NCI-H2081 treated with DMSO at 0.1 percent for 48 hours (cell line): ENCODE measurements around the gene LEP.

Source experiments
- DNase-seq: peaks from one replicate; lab custom pipeline; 2025; lab: John Stamatoyannopoulos, UW

The LEP gene

DNA sequence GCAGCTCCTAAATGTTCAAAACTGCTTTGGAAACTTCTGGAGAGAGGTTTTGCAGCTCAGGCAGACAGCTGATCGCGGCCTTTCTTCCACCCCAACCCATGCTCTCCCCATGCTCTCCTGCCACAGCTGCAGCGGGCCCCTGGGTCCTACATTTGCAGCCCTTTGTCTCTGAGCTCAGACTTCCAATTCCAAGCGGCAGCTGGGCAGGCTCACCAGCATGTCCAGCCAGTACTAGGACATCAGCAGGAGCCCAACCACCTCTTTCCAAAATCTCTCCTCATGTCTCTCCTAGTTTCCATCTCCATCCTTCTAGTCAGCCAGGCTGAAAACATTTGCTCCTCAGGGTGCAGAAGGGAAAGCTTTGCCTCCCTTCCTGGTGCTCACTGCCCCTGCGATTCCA lies 6.0 kb downstream of the LEP start:
- DNase-seq, result no peak

DNA sequence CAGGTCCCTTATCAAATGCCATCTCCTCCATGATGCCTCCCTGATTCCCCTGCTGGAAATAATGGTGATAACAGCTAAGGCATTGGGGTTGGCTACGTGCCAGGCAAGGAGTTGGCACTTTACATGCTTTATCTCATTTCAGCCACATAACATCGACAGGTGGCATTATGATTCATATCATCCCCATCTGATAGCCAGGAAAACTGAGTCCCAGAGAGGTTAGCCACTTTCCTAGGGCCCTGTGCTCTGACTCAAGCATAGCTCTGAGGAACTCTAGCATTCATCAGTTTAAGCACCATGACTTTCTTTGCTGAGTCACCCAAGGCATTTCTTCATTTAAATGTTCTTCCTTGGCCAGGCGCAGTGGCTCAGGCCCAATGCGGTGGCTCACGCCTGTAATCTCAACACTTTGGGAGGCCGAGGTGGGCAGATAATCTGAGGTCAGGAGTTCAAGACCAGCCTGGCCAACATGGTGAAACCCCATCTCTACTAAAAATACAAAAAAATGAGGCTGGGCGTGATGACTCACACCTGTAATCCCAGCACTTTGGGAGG lies 6.6 kb downstream of the LEP start:
- DNase-seq, result no peak

DNA sequence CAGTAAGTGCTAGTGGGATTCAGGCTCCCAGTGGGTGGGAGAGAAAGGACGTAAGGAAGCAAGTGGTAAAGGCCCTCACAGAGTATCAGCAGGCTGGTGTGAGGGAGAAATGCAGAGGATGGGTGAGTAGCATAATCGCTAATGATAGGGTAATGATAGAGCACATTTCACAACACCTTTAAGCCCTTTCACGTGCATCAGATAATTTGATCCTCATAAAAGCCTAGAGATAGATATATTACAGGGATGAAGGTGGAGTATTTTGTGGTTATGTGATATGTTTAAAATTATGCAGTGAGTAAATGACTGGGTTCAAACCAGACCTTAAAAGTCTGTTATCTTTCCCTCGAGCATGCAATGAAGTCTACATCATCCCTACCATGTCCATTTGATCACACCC lies 10.3 kb downstream of the LEP start:
- DNase-seq, result no peak

DNA sequence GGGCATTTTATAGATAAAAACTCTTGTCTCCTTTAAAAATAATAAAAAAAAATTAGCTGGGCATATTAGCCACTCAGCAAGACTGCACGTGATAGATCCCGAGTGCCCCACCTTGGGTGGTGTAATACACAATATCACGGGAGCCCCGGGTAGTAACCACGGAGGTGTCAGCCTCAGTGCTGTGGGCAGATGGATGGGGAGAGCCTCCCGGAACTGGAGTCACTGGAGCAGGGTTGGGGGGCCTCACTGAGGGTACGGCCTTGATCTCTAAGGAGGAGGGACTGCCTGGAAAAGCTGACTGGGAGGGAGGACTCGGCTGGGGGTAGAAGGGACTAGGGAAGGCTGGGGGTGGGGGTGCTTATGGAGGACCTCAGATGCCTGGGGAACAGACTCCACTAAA lies 12.6 kb downstream of the LEP start:
- DNase-seq, result no peak

DNA sequence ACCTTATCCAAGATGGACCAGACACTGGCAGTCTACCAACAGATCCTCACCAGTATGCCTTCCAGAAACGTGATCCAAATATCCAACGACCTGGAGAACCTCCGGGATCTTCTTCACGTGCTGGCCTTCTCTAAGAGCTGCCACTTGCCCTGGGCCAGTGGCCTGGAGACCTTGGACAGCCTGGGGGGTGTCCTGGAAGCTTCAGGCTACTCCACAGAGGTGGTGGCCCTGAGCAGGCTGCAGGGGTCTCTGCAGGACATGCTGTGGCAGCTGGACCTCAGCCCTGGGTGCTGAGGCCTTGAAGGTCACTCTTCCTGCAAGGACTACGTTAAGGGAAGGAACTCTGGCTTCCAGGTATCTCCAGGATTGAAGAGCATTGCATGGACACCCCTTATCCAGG lies 13.4 kb downstream of the LEP start:
- no peak for DNase-seq

DNA sequence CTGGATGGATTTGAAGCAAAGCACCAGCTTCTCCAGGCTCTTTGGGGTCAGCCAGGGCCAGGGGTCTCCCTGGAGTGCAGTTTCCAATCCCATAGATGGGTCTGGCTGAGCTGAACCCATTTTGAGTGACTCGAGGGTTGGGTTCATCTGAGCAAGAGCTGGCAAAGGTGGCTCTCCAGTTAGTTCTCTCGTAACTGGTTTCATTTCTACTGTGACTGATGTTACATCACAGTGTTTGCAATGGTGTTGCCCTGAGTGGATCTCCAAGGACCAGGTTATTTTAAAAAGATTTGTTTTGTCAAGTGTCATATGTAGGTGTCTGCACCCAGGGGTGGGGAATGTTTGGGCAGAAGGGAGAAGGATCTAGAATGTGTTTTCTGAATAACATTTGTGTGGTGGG lies 14.2 kb downstream of the LEP start:
- DNase-seq, result no peak

DNA sequence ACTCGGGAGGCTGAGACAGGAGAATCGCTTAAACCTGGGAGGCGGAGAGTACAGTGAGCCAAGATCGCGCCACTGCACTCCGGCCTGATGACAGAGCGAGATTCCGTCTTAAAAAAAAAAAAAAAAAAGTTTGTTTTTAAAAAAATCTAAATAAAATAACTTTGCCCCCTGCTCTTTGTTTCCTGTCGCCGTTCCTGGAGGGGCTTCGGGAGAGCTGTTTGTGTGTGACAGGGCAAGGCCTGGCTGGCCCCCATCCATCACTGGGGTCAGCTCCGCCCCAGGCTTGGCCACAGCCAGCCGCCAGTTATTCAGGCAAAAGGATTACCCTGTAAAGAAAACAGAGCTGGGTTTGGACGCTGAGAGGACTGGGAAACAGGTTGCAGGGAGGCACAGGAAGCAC lies 16.4 kb downstream of the LEP start:
- no peak for DNase-seq

DNA sequence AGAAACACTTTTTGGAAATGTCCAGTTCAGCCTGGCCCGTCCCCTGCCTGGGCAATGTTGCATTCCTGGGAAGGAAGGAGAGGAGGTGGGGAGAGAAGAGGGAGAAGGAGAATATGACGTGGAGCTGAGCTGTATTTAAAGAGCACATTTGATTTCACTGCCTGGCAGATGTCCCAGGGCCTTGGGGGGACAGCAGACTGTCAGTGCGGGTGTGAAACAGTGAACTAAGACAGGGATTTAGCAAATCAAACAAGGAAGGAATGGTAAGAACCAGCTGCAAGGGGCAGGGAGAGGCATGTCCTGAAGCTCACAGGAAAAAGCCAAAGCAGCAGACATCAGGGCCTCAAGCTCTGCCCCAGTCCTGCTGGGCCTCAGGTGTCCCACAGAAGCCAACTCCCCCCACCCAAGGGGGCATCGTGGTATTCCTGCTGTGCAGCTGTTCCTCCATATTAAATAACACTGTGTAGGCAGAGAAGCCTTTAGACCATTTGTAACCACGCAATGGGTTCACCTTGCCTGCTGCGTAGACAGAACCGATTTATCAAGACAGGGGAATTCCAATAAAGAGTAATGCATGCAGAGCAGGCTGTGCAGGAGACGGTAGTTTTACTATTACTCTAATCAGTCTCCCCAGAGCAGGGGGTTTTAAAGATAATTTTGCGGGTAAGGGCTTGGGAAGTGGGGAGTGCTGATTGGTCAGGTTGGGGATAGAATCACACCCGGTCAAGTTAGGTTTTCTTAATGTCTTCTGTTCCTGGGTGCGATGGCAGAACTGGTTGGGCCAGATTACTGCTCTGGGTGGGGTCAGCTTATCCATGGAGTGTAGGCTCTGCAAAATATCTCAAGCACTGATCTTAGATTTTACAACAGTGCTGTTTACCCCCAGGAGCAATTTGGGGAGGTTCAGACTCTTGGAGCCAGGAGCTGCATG lies 18.3 kb downstream of the LEP start:
- no peak for DNase-seq

DNA sequence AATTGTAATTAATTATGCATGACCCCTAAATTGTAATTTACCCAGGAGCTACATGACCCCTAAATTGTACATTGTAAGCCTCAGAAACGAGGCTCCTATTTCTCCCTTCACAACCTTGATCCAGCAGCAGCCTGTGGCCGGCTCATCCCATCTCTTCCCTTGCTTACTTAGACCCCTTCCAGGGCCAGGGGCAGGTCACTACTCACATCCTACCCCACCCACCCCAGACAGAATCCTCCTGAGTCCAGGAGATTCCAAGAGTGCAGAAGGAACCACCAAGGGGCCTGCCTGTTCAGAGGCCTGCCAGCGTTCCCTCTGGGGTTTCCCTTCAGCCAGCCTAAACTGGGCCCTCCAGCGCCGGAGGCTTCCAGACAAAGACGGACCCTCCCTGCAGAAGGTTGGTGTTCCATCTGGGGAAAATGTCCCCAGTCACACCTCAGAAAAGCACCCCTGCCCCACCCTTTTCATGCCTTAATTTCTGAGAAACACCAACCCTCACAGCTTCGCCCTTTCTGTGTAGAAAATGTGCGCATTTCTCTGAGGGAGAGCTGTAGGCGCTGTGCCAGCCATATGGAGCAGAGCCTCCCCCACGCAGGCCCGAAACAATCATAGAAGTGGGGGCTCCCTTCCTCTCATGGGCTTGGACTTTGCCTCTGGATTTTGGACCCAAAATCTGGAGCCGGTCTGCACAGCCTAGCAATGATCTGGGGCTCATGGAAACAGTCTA lies 19.2 kb downstream of the LEP start:
- no peak for DNase-seq

DNA sequence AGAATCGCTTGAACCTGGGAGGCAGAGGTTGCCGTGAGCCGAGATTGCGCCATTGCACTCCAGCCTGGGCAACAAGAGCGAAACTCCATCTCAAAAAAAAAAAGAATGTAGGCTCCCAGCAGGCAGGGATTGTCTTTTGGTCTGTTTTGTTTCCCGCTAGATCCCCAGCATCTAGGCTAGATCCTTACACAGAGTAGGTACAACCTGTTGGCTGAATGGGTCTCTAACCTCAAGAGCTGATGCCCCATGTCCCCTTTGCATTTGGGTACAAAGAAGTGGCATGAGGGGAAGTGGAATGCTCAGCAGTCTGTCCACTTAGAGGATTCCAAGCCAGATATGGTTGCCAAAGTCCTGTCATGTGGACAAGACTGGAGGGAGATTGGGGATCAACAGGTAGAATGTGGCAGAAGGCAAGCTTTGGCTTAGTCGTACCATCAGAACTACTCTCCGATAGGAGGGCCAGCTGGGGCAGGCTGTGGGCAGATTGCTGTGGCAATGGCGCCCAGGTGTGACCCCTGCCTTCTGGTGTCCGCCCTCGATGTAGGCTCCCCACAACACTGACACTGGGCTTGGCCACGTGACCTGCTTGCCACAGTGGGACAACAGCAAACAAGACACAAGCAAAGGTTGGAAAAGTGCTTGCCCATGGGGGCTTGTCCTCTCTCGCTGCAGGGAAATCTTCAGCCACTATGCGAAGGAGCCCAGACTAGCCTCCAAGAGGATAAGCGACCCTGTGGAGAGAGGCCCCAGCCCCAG lies 21.4 kb downstream of the LEP start:
- no peak for DNase-seq

DNA sequence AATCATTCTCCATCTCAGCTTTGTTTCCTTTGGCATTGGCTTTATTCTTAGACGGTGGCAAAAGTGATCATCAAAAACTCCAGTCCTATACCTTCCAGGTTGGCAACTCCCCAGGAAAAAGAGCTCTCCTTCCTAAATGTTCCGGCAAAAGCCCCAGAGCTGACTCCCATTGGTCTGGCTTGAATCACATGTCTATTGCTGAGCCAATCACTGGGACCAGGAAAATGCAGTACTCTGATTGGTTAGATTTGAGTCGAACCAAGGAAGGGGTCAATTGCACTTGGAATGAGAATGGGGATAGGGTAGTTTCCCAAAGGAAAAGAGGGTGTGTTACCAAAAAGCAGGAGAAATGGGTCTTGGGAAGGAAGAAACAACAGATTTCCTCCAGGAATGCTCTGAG lies 22.3 kb downstream of the LEP start:
- DNase-seq, result no peak

DNA sequence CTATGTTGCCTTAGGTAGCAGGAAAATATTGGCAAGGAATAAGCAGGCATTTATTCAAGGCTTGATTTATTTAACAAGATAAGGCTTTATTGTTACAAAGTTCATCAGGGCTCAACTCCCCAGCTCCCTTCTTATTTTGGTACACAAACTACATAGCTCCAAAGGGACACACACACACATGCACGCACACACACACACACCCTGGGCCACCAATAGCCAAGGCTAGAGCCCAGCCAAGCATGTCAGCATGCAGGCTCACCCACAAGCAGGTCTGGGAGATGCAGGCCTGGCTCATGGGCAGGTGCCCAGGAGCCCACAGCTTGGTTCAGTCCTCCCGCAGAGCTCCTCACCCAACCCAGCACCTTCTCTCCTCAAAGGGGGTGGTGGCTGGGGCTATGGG lies 23.4 kb downstream of the LEP start:
- DNase-seq, result no peak

DNA sequence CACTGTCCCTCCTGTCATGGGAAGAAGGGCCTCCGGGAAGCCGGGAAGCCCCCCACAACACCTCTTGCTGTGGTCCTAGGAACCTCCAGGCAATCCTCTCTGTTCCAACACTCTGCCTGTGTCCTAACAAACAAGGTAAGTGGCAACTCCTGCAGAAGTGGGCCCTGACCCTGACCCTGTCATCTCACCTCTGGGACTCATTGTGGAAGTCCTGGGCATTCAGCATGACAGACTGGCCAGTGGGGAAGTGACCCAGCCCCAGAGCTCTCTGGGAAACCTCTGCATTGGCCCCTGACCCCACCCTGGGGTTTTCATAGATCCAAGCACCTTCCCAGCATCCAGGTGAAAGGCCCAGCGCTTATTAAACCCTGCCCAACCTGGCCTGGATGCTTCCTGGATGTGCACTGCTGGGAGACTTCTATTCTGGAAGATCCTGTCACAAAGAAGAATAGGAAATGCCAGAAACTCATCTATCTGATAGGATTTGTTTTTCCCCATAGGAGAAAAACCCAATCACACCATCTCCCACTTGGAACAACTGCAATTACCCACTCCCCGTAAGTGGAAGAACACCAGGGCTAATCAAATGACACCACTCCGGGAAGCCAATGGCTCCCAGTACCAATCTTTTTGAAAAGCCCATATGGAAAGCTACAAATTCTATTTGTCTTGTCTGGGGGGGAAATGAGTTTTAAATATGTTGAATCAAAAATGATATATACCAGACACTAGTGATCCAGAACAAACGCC lies 24.3 kb downstream of the LEP start:
- DNase-seq, result no peak

DNA sequence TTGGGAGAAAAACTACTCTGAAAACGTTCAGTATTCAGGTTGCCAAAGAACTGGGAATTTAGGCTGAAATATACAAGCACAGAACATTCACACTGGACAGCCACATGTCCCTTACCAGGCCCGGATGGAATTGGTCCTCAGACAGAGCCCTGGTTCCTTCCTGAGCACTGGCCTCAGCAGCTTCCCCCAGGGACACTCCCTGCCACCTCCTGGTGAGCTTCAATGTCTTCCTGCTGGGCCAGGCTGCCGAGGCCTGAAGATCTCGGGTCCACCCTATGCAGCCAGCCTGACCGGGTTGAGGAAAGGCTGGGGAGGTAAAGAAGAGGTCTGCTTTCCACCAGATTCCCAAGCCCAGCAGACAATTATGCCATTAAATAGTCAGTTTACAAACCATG lies 24.8 kb downstream of the LEP start:
- DNase-seq, result no peak

DNA sequence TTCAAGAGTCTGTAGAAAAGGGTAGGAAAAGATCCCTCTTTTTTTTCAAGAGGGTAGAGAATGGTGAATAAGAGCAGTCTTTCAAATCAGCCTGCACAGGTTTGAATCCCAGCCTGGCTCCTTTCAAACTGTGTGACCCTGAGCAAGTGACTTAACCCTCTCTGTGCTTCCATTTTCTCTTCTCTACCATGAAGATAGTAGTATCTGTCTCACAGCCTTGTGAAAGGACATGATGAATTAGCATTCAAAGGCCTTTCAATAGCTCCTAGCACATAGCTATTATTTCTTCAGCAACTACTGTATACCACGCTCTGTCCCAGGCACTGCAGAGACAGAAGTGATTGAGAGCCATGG lies 25.4 kb downstream of the LEP start:
- no peak for DNase-seq

DNA sequence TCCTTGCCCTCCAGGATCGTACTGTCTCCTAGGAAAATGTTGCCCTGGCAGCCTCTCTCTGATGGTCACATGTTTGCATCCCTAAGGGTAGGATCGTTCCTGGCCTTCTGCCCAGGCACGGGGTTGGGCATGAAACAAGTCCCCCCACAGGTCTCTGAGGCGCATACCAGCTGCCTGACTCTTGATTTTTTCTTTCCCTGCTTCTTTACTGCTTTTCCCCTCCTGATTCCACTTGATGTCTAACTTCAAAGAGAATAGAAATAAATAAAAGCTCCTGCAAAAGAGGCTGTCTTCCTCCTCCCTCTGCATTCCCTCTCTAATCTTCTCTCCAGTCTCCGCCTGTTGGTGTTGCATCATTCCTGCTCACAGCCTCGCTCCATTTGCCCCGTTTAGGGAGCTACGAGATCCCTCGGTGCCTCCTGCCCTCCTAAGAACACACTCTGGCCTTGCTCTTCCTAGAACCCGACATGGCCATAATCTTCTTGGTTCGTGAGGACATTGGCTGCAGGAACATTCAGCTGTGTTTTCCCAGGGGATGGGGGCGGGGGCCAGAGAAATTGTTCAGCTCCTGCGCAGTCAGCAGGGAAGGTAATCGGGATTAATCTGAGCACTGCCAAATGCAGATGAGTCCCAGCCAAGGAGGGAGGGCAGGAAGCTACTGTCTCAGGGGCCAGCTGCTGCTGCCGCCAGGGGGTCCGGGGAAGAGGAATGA lies 26.0 kb downstream of the LEP start:
- DNase-seq, result peak; percentile 9

DNA sequence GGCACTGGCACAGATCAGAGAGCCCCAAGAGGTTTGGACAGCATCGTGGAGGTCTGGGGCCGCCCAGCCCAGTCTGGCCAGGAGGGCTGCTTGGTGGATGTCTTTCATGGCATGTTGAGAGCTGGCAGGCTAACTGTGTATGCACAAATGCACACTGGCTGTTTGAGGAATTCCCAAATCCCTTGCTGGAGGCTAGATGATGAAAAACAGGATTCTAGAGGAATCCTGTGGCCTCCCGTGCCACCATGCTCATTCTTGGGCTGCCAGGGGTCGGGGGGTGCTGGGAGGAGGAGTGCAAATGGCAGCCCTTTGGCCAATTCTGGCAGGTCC lies 26.5 kb downstream of the LEP start:
- no peak for DNase-seq

DNA sequence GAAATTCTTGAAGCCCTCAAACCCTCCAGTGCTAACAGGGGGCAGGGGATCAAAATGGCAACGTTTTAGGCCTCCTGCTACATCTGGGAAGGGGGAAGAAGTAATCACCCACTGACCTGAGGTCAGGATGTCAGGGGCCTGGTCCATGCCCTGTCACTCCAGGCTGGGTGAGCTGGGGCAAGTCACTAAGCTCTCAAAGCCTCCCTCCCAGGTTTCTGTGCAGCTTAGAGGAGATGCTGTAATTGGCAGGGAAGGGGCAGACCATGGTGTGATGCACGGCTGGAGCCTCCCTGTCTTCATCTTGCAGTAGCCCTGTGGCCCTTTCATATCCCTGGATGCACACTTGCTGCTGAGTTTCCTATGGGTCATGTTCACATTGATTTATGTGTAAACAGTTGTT lies 27.2 kb downstream of the LEP start:
- DNase-seq, result no peak

DNA sequence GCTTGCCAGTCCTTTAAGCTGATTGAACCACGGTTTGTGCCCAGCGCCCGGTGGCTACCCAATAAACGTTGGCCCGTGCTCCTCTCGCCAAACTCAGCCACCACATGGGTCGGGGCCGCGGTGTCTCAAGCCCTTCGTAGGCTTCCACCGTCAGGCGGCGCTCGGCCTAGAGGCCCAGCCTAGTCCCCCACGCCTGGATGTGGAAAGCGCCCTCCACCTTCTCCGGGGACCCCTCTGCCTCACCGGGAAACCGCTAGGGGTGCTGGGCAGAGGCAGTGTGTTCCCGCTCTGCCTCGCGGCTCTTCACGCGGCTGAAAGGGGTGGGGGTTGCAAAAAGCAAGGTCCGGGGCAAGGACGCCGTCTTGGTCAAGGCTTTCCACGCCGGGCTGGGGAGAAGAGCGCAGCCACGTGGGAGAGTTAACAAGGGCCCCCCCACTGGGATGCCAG lies 29.8 kb downstream of the LEP start:
- no peak for DNase-seq

DNA sequence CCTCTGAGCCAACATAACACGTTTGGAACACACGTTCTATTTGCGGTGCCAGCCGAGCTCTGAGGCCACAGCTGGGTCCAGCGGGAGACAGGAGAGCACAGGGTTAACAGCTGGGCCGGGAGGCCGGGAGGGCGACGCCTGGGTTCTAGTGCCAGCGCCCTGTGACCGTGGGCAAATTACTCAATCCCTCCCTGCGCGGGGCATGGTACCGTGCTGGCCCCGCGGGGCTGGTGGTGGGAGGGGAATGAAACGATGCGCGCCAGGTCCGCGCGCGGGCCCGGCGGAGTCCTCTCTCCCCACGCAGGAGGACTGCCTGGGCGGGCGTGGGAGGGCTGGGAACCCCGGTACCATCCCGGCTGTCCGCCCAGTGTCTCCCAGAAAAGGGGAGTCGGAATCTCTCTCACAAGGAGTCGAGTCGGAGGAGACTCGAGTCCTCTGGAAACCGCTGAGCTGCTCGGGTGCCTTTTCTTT lies 30.4 kb downstream of the LEP start:
- DNase-seq, result no peak

DNA sequence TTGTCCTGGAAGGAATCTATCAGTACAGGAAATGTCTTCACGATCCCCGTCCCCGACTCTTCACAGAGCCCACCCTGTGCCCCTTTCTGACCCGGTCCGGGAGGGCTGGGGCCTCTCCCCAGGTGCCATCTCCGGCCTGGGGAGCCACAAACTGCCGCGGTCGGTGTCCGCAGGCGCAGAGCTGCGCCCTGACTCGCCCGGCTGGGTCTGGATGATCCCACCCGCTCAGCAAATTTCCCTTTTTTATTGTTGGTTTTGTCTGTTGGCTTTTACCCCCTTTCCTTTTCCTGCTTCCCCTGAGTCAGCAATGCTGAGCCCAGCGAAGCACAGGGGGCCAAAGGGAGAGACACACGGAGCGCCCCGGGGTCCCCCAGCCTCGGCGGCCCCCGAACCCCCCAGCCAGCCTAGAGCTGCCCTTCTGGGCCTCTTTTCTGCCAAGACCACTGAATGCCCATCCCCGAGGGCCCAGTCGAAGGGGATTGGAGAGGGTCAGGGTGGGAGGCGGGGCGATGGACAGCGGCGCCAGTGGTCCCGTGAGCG lies 30.9 kb downstream of the LEP start:
- no peak for DNase-seq
